ENCODE measurements around the gene HLTF.

HLTF gene

DNA sequence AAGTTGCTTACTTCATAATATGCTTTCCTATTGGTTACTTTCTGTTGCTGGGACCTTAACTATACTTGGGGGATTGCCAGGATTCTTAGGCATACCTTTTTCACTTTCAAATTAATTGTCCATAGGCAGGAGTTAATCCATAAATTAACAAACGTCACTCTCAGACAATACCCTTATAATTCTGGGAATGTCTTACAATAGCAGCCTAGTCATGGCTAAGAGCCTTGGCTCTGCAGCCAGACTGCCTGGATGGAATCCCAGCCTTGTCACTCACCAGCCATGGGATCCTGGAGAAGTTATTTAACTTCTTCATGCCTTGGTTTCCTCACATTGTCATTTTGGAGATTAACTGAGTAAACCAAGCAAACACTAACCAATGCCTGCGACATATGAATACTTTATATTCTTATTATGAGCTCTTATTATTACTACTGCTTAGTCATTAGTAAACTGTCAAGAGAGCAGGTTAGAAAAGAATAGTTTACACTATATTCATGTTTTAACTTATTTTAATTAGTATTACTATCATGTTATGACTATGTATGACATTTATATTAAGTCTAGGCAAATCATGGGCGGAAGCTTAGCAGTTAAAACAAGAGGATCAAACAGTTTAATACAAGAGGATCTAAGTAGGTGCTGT, 66.0 kb downstream of the HLTF start:
- no peak for DNase-seq (ENCODE audit: low read depth in 4 of 4, low spot score in 1 of 4)

DNA sequence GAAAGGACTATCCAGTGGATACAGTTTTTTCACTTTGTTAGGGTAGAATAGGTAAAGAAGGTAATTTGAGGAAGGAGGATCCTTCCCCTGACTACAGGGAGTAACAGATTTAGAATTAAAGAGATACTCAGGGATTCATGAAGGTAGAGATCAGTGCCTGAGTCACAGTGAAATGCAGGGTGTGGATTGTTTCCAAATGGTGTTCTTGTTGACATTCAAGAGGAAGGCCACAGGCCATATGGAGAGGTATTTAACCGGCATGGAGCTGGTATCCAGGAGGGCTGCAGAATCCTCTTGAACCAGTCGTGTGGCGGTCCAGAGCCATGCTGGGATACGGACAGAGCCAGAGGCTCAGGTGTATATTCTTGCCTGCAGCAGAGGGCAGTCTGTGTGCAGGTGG, 66.8 kb downstream of the HLTF start:
- no peak for DNase-seq (ENCODE audit: low read depth in 4 of 4, low spot score in 1 of 4)

DNA sequence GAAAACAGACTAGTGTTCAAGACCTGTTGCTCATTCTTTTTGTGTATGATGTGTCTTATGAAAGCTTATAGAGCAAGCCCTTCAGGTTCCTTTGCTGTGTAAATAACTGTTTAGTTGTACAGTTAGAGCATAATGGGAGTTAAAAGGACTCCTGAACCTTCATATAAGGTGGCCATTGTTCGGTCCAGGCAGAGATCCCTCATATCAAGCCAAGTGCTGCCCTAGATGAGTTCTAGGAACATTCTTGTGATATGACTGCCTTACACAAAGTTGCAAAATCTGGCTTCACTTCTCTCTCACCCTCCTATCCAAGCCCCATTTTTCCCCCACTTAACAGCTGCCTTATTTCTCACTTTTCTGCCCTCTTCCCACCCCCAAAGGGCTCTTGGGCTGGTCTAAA, 68.1 kb downstream of the HLTF start:
- no peak for DNase-seq (ENCODE audit: low read depth in 4 of 4, low spot score in 1 of 4)

DNA sequence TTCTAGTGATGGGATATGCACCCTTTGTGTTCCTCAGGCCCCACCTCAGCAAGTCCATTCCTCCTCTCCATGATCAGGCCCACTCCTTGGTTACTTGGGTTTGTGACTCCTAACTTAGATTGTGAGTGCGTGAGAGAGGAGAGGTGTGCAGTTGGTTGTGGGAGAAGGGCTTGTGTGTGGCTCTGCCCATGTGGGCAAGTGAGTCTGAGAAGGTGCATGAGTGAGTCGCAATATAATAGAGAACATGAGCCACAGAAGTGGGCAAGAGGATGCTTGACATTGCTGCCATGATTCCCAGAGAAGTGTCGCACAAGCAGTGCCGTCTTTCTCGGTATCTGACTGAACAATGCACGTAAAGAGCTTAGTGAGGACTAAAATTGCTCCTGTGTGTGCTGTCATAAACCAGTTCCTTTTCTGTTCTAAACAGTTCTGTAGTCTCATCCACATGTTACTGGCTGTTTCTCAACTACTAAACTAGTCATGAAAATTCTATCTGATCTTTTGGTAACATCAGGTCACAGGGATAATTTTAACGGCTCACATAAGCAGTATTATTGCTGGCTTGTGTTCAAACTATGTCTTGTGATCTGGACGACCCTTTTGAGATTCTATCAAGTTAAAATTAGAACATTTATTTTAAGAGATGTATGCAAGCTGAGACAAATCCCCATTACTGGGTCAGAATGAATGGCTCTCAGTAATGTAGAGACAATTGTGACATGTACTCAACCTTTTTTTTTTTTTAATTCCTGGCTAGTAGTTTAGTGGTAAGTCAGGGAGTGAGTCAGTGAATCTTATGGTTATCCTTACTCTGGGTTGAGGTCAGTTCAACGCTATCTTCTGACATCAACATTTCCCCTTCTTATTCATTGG, 69.4 kb downstream of the HLTF start:
- DNase-seq (ENCODE audit: low read depth in 4 of 4, low spot score in 1 of 4): no peak

DNA sequence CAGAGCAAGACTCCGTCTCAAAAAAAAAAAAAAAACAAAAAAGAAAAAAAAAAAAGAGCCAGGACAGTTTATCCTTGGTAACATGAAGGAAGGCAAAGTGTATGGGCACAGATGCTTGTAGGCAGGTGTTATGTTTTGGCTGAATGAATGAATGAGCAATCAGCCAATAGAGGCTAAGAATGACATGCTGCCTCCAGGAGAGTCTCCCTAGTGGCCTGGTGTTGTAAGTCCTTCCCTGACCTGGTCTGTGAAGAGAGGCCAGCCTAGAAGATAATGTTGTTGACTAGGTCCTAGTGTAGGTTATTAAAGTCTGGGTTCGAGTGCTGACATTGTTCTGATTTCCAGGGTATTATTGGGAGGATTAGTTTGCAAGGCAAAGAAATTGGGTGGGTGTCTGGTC, 70.1 kb downstream of the HLTF start:
- DNase-seq (ENCODE audit: low read depth in 4 of 4, low spot score in 1 of 4): no peak

DNA sequence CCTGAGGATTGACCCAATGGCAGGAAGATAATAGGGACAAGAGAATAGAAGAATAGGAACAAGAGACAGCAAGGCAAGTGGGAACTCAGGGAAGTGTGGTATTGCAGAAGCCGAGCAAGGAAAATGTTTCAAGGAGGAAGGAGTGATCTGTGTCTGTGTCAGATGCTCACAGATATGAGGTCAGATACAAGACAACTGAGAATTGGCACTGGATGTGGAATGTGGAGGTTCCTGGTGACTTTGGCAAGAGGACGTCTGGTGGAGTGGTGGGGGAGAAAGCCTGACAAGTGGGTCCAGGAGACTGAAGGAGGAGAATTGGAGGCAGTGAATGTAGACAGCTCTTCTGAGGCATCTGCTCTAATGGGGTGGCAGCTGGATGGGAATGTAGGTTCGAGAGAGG, 70.9 kb downstream of the HLTF start:
- DNase-seq (ENCODE audit: low read depth in 4 of 4, low spot score in 1 of 4): no peak

DNA sequence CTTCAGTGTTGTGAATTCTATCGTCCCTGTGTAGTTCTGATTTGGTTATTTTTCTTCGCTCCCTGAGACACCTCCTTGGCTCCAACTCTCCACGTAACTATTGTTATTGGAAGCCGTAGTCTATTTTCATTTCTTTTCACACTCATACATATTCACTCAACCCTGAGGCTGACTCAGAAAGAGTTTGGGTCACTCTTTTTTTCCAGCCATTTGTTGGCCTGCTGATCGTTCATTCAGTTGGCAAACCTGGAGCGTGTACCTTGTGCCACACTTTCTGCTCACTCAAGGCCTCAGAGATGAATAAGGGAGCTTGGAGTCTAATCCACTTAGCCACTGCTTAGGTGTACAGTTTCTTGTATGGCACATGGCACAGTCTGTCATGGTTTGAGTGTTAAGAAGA, 72.6 kb downstream of the HLTF start:
- DNase-seq (ENCODE audit: low read depth in 4 of 4, low spot score in 1 of 4): no peak

DNA sequence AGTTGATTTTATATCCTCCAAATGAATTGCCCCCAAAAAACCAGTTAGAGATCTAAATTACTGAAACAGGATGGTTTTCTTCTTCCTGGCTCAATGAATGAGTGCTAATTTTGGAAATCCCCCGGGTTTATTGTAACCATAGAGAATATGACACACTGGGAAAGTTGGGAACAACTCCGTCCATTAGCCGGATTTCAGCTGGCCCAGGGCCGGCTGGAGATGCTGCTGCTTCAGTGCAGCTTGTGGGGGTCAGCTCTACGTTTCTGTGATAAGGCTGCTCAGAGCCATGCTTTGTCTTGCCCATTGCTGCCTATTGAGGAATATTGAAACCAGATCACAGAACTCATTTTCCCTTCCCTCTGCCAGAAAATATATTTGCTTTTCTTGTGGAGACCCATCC, 74.7 kb downstream of the HLTF start:
- DNase-seq (ENCODE audit: low read depth in 4 of 4, low spot score in 1 of 4): no peak

DNA sequence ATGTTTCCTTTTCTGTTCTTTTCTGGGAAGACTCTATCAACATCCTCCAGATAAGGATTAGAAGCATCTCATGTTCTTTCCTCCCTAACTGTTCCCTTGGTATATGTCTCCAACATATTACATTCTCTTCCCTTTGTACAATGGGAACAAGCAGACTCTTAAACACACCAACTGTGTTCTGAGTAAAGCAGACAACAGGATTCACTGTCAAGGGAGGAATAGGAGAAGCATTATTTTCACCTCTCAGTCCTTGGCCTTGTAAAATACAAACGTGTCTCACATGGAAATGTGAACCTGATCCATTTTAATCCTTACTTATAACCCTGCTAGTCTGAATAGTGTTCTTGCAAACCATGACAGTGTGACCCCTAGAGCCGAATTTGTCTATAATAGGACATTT, 75.4 kb downstream of the HLTF start:
- no peak for DNase-seq (ENCODE audit: low read depth in 4 of 4, low spot score in 1 of 4)

DNA sequence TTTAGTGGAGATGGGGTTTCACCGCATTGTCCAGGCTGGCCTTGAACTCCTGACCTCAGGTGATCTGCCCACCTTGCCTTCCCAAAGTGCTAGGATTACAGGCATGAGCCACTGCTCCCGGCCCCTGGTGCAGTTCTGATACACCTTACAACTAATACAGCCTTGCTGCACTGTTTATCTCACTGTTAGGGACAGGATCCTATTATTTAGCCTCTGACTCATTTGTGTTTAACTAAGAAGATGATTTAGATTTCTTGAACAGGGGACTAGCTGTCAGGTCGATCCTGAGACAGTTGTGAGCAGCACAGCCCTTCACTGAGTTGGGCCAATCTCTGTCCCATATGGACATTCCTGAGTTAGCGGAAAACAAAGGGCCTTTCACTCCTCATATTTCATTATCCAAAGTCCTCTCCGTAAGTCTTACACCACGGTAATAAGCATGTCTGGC, 75.8 kb downstream of the HLTF start:
- no peak for DNase-seq (ENCODE audit: low read depth in 4 of 4, low spot score in 1 of 4)

DNA sequence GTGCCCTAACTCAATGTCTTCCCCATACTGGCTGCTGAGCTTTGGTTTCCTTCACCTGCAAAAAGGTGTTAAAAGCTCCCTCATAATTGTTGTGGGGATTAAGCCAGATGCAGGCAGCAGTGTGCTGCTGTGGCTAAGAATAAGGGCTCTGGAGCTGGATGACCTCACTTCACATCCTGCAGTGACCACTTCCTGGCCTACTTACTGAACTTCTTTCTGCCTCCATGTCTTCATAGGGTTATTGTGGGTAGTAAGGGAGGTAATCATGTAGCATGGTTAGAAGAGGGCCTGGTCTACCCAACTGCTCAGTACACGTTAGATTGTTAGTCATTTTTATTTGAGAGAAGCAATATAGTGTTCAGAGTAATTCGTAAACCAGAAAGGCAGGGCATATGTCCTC, 76.6 kb downstream of the HLTF start:
- no peak for DNase-seq (ENCODE audit: low read depth in 4 of 4, low spot score in 1 of 4)

DNA sequence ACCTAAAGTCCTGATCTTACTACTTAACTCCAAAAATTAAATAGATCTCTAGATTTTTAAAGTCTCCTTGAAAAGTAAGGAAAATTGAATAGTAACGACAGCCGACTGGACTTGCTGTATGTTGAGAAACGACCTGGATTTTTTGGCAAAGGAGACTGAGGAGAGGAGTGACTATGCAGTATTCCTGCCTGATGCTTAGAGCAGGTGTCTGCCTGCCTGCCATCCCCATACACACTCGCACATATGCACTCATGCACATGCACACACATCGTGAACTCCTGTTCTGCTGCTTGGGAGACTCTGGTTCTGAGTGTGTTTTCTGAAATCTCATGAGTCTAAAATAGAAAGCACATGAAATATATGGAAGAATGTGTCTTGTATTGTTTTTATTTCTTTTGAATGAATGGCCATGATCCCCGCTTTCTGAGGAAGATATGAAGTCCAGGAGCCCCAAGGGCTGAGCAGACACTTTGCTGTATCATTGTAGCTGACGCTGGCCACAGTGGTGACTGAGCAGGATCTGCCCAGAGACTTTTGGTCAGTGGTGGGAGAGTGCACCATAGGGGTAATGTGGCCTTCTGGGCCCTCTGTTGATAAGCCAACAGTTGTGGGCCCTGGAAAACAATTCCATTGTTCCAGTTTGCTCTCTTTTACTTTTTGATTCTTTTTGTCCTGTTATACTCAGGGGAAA, 78.6 kb downstream of the HLTF start:
- DNase-seq (ENCODE audit: low read depth in 4 of 4, low spot score in 1 of 4): no peak

DNA sequence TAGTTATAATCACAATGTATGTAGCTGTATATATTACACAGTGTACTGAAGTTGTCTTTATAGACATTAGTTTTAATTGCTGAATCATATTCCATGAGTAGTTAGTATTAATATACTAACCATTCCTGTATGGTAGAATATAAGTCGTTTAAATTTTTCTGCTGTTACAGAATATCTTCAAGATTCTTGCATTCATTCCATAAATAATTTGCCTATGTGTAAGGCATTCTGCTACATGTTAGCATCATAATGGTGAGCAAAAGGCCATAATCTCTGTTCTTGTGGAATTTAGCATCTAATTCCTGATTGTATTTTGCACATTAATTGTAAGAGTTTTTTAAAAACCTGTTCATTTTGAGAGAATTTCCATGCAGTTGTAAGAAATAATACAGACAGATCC, 80.9 kb downstream of the HLTF start:
- no peak for DNase-seq (ENCODE audit: low read depth in 4 of 4, low spot score in 1 of 4)

DNA sequence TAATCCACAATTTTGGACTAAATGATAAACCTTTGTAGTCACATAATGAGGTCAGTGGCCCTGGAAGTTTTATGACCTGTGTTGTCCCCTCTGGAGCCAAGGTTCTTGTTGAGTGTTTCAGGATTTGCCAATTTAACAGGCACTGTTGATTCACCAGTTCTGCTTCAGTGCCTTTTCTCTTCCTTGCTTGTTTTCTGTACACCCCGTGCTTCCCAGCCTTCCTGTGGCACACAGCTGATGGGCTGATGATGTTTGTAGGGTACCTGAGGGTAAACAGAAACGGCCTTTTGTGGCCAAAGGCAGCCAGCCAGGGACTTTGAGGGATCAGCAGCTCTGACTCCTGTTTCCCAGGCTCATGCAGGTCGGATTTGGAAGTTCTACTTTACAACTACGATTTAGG, 81.7 kb downstream of the HLTF start:
- DNase-seq (ENCODE audit: low read depth in 4 of 4, low spot score in 1 of 4): no peak

DNA sequence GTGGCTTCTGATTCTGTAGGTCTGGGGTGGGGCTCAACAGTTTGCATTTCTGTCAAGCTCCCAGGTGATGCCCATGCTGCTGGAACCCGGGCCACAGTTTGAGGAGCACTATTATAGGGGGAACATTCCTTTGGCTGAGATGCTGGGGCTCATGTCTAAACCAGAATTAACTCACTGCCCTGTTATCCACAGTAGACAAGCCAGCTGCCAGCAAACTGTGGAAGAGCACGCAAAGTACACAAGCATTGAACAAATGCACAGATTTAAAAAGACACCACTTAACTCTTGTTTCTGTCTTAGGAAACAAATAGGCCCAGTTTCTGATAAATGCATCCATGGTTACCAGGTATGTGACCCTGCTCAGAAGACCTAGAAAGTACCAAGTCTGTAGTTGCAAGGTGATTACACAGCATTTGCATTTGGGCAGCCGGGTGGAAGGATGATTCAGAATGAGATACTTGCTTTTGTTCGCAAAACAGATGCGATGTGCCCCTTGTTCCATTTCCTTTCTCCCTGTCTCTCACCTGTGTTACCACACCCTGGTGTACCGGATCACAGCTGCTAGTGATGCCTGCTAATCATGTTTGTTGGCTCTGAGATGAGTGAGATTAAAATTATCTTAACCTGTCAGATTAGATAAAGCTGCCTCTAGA, 82.6 kb downstream of the HLTF start:
- DNase-seq (ENCODE audit: low read depth in 4 of 4, low spot score in 1 of 4): no peak

DNA sequence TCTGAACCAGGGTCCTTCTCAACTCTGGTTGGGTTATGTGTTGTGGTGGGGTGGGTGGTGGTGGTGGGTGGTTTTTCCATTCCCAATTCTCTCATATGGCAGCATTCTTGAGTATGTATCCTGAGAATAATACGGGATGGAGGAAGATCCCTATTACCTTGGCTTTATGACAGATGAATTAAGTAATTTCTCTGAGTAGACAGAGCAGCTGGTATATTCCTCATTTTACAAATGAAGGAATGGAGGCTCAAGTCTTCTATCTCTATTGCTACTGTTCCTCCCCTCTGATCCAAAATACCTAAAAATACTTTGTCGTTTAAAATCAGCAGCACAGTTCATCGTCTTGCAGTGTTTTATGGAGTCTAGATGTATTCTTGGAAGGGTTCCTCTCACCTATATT, 84.6 kb downstream of the HLTF start:
- DNase-seq (ENCODE audit: low read depth in 4 of 4, low spot score in 1 of 4): no peak

DNA sequence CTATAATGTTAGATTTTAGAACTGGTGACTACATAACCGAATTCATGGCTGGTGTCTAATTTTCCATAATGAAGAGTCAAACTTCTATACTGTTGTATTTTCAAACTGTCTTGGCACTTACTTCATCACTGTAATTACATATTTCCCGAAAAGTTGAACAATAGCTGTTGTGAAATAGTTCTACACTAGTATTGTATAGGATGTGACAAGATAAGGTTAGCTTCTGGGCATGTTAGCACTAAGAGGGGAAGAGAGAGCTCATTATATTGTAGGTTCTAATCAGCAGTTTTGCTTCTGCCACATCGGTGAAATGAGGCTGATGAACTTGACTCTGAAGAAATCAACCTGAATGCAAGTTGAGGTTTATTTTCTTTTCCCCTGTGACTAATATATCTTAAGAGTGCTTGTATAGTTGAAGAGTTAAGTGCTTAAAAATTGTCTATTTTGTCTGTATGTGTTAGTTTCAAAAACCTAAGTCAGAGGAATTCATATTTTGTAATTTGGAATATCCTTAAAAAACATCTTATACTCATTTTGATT, 86.1 kb downstream of the HLTF start:
- DNase-seq (ENCODE audit: low read depth in 4 of 4, low spot score in 1 of 4): no peak

DNA sequence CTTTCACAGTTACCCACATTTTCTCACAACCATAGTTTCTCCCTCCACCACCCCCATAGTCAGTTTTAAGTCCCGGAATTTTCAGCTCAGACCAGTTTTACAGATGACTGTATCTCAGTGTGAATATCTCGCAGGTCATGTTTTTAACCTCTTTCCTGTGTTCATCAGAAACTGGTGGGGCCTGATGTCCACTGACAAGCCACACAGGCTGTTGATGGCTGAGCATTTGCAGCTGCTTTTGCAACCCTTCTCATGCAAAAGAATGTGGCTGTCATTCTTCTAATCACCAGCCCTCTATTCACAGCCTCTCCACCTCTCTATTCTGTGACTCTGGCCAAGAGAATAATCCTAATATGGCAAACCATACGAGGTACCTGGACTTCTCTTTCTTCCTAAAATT, 86.5 kb downstream of the HLTF start:
- DNase-seq (ENCODE audit: low read depth in 4 of 4, low spot score in 1 of 4): no peak

DNA sequence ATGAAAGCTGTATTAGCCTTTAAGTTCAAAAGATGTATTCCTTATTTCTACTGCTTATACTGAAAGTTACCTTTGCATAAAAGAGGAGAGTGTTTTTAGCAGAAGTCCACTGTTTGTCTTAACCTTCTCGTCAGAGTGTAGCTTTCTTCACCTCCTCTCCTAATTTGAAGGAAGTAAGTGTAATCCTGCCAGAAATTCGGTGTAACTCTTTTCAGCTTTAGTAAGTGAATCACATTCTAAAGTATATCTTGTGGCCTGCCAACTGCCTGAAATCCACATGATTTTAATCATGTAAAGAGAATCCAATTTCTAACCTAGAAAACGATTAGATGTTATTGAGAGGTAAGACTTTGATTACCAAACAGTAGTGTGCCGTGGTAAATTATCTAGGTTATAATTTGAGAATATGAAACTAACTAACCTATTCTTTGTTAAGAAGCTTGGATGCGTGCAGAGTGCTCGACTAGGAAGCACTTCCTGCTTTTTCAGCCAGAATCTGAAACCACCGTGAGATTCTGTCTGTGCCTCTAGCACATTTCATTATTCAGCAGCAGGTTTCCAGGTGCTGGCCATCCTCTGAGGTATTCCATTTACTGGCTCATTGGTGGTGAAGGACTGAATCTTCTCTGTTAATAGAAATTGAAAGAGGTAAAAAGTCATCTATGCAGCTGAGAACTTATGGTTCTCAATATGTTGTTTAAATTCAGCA, 87.5 kb downstream of the HLTF start:
- DNase-seq (ENCODE audit: low read depth in 4 of 4, low spot score in 1 of 4): no peak

DNA sequence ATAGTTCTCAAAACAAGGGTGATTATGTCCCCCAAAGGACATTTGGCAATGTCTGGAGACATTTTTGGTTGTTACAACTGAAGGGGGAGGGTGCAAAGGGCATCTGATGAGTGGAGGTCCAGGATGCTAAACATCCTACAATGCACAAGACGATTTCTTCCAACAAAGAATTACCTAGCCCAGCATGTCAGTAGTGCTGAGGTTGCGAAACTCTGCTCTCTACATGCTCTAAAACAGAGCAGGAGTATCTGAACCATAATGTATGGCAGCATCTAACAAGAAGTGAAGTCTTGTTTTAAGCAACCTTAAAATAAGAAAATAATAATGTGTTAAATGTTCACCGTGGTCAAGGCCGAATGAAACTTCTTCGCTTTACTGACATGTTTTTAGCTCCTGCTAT, 88.0 kb downstream of the HLTF start:
- no peak for DNase-seq (ENCODE audit: low read depth in 4 of 4, low spot score in 1 of 4)

DNA sequence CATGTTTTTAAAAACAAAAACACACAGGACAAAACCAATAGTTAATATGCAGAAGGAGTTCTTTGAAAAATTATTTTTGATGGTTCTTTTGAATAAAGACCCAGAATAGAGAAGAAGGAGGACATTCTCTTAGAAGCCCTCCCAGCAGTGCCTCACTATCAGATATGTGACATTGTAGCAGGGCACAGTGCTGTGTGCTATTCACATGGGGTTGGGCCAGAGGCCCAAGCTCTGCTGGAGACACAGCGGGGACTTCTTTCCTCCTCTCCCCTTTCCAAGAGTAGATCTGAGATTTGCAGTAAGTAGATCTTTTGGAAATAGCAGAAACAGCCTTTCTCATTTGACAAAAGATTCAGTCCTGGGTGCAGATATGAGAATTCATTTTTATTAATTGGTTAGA, 88.7 kb downstream of the HLTF start:
- no peak for DNase-seq (ENCODE audit: low read depth in 4 of 4, low spot score in 1 of 4)
